Activated naive CD8-positive, alpha-beta T cell treated with anti-CD3 and anti-CD28 coated beads, Interleukin-2, amount 50 U/mL, for 24 hours (primary cell): ENCODE data around the gene P2RY12.
"Not testable (repeated sequence)": the region's sequence is repeated elsewhere in the genome, so short reads cannot be mapped to it uniquely, and the experiment has no call there.

ENCODE experiments used
- ATAC-seq: fragments of 150-1000 bp; cut with Tn5 transposase; one replicate; pipeline ENCODE4 v1.10.0; 2021
- DNase-seq: peaks from one replicate; pipeline ENCODE4 v3.0.0; 2021
- H3K27ac Mint-ChIP-seq: one replicate; pipeline ENCODE4 v1.8.0; 2021; ENCODE audit warnings: mild to moderate bottlenecking, mixed read lengths
- H3K27me3 Mint-ChIP-seq: one replicate; pipeline ENCODE4 v1.8.0; 2021; ENCODE audit warnings: mixed read lengths
- H3K36me3 Mint-ChIP-seq: one replicate; pipeline ENCODE4 v1.8.0; 2021; ENCODE audit warnings: low read depth, mixed read lengths
- H3K4me1 Mint-ChIP-seq: one replicate; pipeline ENCODE4 v1.8.0; 2021; ENCODE audit warnings: mixed read lengths
- H3K4me3 Mint-ChIP-seq: one replicate; pipeline ENCODE4 v1.8.0; 2021; ENCODE audit warnings: mild to moderate bottlenecking, moderate library complexity, mixed read lengths
- H3K9me3 Mint-ChIP-seq: one replicate; pipeline ENCODE4 v1.8.0; 2021; ENCODE audit warnings: mixed read lengths

The P2RY12 gene

GRCh38 chr3:151404316-151404715 is 19.8 kb upstream of the P2RY12 start:
- DNase-seq (no peak), ATAC-seq (no peak)
- Mint-ChIP-seq H3K4me1 (peaks cover 2% of the 10 kb centered on the region), H3K9me3 (no peaks in the 10 kb centered on the region), H3K36me3 (no peaks in the 10 kb centered on the region), H3K4me3 (no peak overlapping the region), H3K27me3 (no peaks in the 10 kb centered on the region), H3K27ac (no peak overlapping the region)

- H3K27me3 Mint-ChIP-seq = no peaks in the 10 kb centered on the region
- ATAC-seq = no peak
- peaks cover 2% of the 10 kb centered on the region for H3K4me1 Mint-ChIP-seq
- H3K4me3 Mint-ChIP-seq = no peak overlapping the region
- H3K27ac Mint-ChIP-seq = no peak overlapping the region
- no peak for DNase-seq
- no peaks in the 10 kb centered on the region for H3K9me3 Mint-ChIP-seq
- no peaks in the 10 kb centered on the region for H3K36me3 Mint-ChIP-seq
Measured at GRCh38 chr3:151403246-151403645, 18.7 kb upstream of the P2RY12 start.

GRCh38 chr3:151402349-151402748 is 17.8 kb upstream of the P2RY12 start:
- Mint-ChIP-seq H3K27me3 (no peaks in the 10 kb centered on the region), H3K4me1 (peaks cover 2% of the 10 kb centered on the region), H3K36me3 (no peaks in the 10 kb centered on the region), H3K27ac (no peak overlapping the region), H3K9me3 (no peaks in the 10 kb centered on the region), H3K4me3 (no peak overlapping the region)
- ATAC-seq = no peak
- no peak for DNase-seq

- no peak for ATAC-seq
- H3K4me3 Mint-ChIP-seq = no peak overlapping the region
- H3K4me1 Mint-ChIP-seq = peaks cover 2% of the 10 kb centered on the region
- no peaks in the 10 kb centered on the region for H3K27me3 Mint-ChIP-seq
- H3K36me3 Mint-ChIP-seq = no peaks in the 10 kb centered on the region
- no peak overlapping the region for H3K27ac Mint-ChIP-seq
- H3K9me3 Mint-ChIP-seq = no peaks in the 10 kb centered on the region
- no peak for DNase-seq
Measured at GRCh38 chr3:151400341-151400740, 15.8 kb upstream of the P2RY12 start.

- Mint-ChIP-seq H3K9me3 (no peaks in the 10 kb centered on the region), H3K36me3 (no peaks in the 10 kb centered on the region), H3K4me1 (peaks cover 2% of the 10 kb centered on the region), H3K27ac (no peak overlapping the region), H3K27me3 (no peaks in the 10 kb centered on the region), H3K4me3 (no peak overlapping the region)
- DNase-seq (no peak), ATAC-seq (no peak)
Measured at GRCh38 chr3:151398895-151399294, 14.3 kb upstream of the P2RY12 start.

GRCh38 chr3:151395806-151396205 is 11.3 kb upstream of the P2RY12 start:
- Mint-ChIP-seq H3K36me3 (no peaks in the 10 kb centered on the region), H3K4me1 (no peaks in the 10 kb centered on the region), H3K27me3 (peaks cover 2% of the 10 kb centered on the region), H3K27ac (no peak overlapping the region), H3K9me3 (no peaks in the 10 kb centered on the region), H3K4me3 (no peak overlapping the region)
- no peak for ATAC-seq
- no peak for DNase-seq

- Mint-ChIP-seq H3K27ac (no peak overlapping the region), H3K4me3 (no peak overlapping the region), H3K9me3 (no peaks in the 10 kb centered on the region), H3K36me3 (no peaks in the 10 kb centered on the region), H3K4me1 (no peaks in the 10 kb centered on the region), H3K27me3 (peaks cover 2% of the 10 kb centered on the region)
- ATAC-seq (no peak), DNase-seq (no peak)
Measured at GRCh38 chr3:151394611-151395010, 10.1 kb upstream of the P2RY12 start.

- H3K9me3 Mint-ChIP-seq = no peaks in the 10 kb centered on the region
- ATAC-seq (no peak), DNase-seq (no peak)
- no peak overlapping the region for H3K27ac Mint-ChIP-seq
- H3K4me3 Mint-ChIP-seq = no peak overlapping the region
- no peaks in the 10 kb centered on the region for H3K4me1 Mint-ChIP-seq
- no peaks in the 10 kb centered on the region for H3K36me3 Mint-ChIP-seq
- peaks cover 2% of the 10 kb centered on the region for H3K27me3 Mint-ChIP-seq
Measured at GRCh38 chr3:151393941-151394340, 9.4 kb upstream of the P2RY12 start.

- Mint-ChIP-seq H3K4me1 (no peaks in the 10 kb centered on the region), H3K27me3 (peaks cover 2% of the 10 kb centered on the region), H3K4me3 (no peak overlapping the region), H3K9me3 (no peaks in the 10 kb centered on the region), H3K27ac (no peak overlapping the region), H3K36me3 (no peaks in the 10 kb centered on the region)
- DNase-seq = no peak
- no peak for ATAC-seq
Measured at GRCh38 chr3:151393146-151393830, 8.7 kb upstream of the P2RY12 start.

GRCh38 chr3:151392191-151392590 is 7.6 kb upstream of the P2RY12 start:
- not testable (repeated sequence) for H3K4me3 Mint-ChIP-seq, DNase-seq

GRCh38 chr3:151391720-151392119 is 7.2 kb upstream of the P2RY12 start:
- Mint-ChIP-seq H3K9me3 (no peaks in the 10 kb centered on the region), H3K27ac (no peak overlapping the region), H3K4me3 (no peak overlapping the region), H3K4me1 (peaks cover 2% of the 10 kb centered on the region), H3K36me3 (no peaks in the 10 kb centered on the region), H3K27me3 (peaks cover 2% of the 10 kb centered on the region)
- DNase-seq (no peak), ATAC-seq (no peak)

More at GRCh38 chr3:151392191-151392590, 7.6 kb upstream of the P2RY12 start:
- not testable (repeated sequence) for H3K27ac Mint-ChIP-seq, H3K4me1 Mint-ChIP-seq, H3K27me3 Mint-ChIP-seq, ATAC-seq, H3K9me3 Mint-ChIP-seq, H3K36me3 Mint-ChIP-seq

- no peak overlapping the region for H3K4me3 Mint-ChIP-seq
- no peak overlapping the region for H3K27ac Mint-ChIP-seq
- no peaks in the 10 kb centered on the region for H3K36me3 Mint-ChIP-seq
- H3K27me3 Mint-ChIP-seq = peaks cover 2% of the 10 kb centered on the region
- DNase-seq = no peak
- no peaks in the 10 kb centered on the region for H3K9me3 Mint-ChIP-seq
- no peak for ATAC-seq
- H3K4me1 Mint-ChIP-seq = peaks cover 9% of the 10 kb centered on the region
Measured at GRCh38 chr3:151387842-151388241, 3.3 kb upstream of the P2RY12 start.

GRCh38 chr3:151387432-151387831 is 2.9 kb upstream of the P2RY12 start:
- peaks cover 11% of the 10 kb centered on the region for H3K4me1 Mint-ChIP-seq
- DNase-seq (no peak), ATAC-seq (no peak)
- H3K36me3 Mint-ChIP-seq = no peaks in the 10 kb centered on the region
- peaks cover 2% of the 10 kb centered on the region for H3K27me3 Mint-ChIP-seq
- H3K27ac Mint-ChIP-seq = no peak overlapping the region
- no peak overlapping the region for H3K4me3 Mint-ChIP-seq
- H3K9me3 Mint-ChIP-seq = no peaks in the 10 kb centered on the region

GRCh38 chr3:151386056-151386455 is 1.5 kb upstream of the P2RY12 start:
- Mint-ChIP-seq H3K4me3 (no peak overlapping the region), H3K9me3 (no peaks in the 10 kb centered on the region), H3K4me1 (peaks cover 11% of the 10 kb centered on the region), H3K27ac (no peak overlapping the region), H3K27me3 (no peaks in the 10 kb centered on the region), H3K36me3 (no peaks in the 10 kb centered on the region)
- DNase-seq (no peak), ATAC-seq (no peak)

- no peaks in the 10 kb centered on the region for H3K27me3 Mint-ChIP-seq
- H3K9me3 Mint-ChIP-seq = no peaks in the 10 kb centered on the region
- ATAC-seq (no peak), DNase-seq (no peak)
- no peak overlapping the region for H3K4me3 Mint-ChIP-seq
- no peaks in the 10 kb centered on the region for H3K36me3 Mint-ChIP-seq
- peaks cover 11% of the 10 kb centered on the region for H3K4me1 Mint-ChIP-seq
- H3K27ac Mint-ChIP-seq = no peak overlapping the region
Measured at GRCh38 chr3:151383956-151384355, 597 bp downstream of the P2RY12 start.

- Mint-ChIP-seq H3K36me3 (no peaks in the 10 kb centered on the region), H3K4me3 (no peak overlapping the region), H3K4me1 (peaks cover 11% of the 10 kb centered on the region)
Measured at GRCh38 chr3:151383111-151383510, 1.4 kb downstream of the P2RY12 start.

More at GRCh38 chr3:151383111-151383510, 1.4 kb downstream of the P2RY12 start:
- no peak for DNase-seq
- Mint-ChIP-seq H3K27ac (no peak overlapping the region), H3K27me3 (no peaks in the 10 kb centered on the region), H3K9me3 (no peaks in the 10 kb centered on the region)
- ATAC-seq = no peak
